Bronchial epithelial cell (primary cell): ENCODE results near the gene TMEM266. TPM values are rescaled to one million over a fixed set of nuclear protein-coding genes. Genes with fewer than 3 reads are reported as not detected.

Experiments used
- DNase-seq: peaks from one replicate; pipeline ENCODE4 v3.0.0-alpha.2; 2010; ENCODE audit warnings: low read depth
- FAIRE-seq: peaks from 2 replicates; lab custom pipeline; 2011; peaks lifted over from hg19 to GRCh38; lab: Jason Lieb, UNC
- H3K27me3 ChIP-seq: 2 replicates; pipeline ENCODE4 v1.5.1; 2011; ENCODE audit warnings: low read length; ENCODE audit not compliant: control insufficient read depth, insufficient read depth
- H3K36me3 ChIP-seq: 2 replicates; pipeline ENCODE4 v1.5.1; 2011; ENCODE audit warnings: low read length; ENCODE audit not compliant: control insufficient read depth, insufficient read depth
- H3K4me3 ChIP-seq: 2 replicates; pipeline ENCODE4 v1.5.1; 2011; ENCODE audit warnings: mild to moderate bottlenecking, low read depth, low read length, control low read depth
- total RNA-seq: library from RNA; depleted of rRNA; stranded (reverse); fragments of >200 nt; gene quantifications from 2 replicates; pipeline ENCODE4 v1.2.1, GENCODE V29; 2014
- TF ChIP-seq, protein P1 (sequence below): IDR thresholded peaks from 2 replicates; pipeline ENCODE4 v1.5.1; 2011; ENCODE audit warnings: mild to moderate bottlenecking, moderate library complexity, low read length, control low read depth, inconsistent platforms; ENCODE audit not compliant: insufficient read depth, severe bottlenecking

TMEM266 gene
- total RNA-seq, 1 donor from 2014 or later, result under 0.01 TPM

DNA sequence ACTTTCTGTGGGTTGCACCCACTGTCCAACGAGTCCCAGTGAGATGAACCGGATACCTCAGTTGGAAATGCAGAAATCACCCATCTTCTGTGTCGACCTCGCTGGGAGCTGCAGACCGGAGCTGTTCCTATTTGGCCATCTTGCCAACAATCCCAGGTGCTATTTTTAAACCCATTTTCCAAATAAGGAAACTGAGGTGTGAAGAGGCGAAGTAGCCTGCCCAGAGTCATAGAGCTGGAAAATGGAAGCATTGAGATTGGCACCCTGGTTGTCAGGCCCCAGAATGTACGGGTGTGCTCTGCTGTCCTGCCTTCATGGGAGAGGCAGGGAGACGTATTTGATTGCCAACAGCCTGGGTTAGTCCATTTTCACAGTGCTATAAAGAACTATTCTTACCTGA is 39.6 kb downstream of the TMEM266 start:
- no peak for DNase-seq
- TF ChIP-seq, protein P1, sequence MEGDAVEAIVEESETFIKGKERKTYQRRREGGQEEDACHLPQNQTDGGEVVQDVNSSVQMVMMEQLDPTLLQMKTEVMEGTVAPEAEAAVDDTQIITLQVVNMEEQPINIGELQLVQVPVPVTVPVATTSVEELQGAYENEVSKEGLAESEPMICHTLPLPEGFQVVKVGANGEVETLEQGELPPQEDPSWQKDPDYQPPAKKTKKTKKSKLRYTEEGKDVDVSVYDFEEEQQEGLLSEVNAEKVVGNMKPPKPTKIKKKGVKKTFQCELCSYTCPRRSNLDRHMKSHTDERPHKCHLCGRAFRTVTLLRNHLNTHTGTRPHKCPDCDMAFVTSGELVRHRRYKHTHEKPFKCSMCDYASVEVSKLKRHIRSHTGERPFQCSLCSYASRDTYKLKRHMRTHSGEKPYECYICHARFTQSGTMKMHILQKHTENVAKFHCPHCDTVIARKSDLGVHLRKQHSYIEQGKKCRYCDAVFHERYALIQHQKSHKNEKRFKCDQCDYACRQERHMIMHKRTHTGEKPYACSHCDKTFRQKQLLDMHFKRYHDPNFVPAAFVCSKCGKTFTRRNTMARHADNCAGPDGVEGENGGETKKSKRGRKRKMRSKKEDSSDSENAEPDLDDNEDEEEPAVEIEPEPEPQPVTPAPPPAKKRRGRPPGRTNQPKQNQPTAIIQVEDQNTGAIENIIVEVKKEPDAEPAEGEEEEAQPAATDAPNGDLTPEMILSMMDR, result no peak
- no peak for FAIRE-seq
- H3K27me3 ChIP-seq, result no peaks in the 10 kb centered on the region
- H3K4me3 ChIP-seq, result no peak overlapping the region
- no peaks in the 10 kb centered on the region for H3K36me3 ChIP-seq

DNA sequence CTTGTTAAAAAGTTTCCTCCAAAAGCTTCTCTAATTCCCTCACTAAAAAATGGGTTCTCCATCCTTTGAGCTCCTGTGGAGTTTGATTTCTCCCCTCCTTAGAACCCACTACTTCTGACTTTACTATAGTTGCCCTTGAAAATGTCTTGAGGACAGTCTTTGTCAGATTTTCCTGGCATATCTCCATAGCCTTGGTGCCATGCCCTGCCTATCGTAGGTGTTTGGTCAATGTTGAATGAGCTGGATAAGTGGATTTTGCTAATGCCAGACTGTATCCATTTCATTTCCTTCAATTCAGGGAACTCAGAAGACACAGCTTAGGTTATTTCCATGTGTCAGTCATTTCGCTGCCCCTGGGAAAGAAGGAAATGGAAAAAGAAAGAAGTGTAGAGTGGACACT is 40.6 kb downstream of the TMEM266 start:
- FAIRE-seq, result no peak

DNA sequence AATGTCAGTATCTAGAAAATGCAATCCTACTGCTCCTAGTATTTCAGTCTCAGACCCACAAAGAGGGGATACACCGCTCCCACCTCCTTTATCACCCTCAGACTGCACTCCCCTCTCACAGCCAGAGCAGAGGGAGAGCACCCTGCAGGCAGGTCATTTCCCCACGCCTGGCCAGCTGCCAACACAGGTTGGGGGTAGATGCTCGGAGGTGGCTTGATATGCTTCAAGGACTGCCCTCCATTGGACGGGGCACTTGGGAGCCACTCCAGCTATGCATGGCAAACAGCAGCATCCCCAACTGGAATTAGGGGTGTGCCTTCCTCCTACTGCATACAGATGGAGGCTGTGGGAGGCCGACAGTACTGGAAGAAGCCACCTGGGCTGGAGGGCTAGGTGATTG is 41.9 kb downstream of the TMEM266 start:
- DNase-seq, result no peak
- TF ChIP-seq, protein P1, result no peak
- FAIRE-seq, result no peak
- H3K27me3 ChIP-seq, result no peaks in the 10 kb centered on the region
- H3K36me3 ChIP-seq, result no peaks in the 10 kb centered on the region
- no peak overlapping the region for H3K4me3 ChIP-seq

More for the DNA sequence above, 40.6 kb downstream of the TMEM266 start:
- Histone ChIP-seq H3K27me3 (no peaks in the 10 kb centered on the region), H3K4me3 (no peak overlapping the region), H3K36me3 (no peaks in the 10 kb centered on the region)
- TF ChIP-seq, protein P1, result no peak
- no peak for DNase-seq

DNA sequence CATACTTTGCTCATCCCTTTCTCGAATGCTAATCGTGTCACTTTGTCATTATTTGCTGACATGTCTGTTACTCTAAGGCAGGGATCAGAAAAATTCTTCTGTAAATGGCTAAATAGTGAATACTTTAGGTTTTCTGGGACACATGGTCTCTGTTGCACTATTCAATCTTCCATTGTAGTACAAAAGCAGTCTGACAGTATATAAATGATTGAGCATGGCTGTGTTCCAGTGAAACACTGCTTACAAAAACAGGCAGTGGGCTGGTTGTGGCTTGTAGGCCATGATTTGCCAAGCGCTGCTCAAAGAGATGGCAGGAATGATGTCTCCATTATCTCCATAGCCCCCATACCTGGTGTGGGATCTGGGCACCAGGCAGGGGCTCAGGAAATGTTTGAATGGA is 45.6 kb downstream of the TMEM266 start:
- DNase-seq (no peak), FAIRE-seq (peak; percentile 66)
- H3K27me3 ChIP-seq, result no peaks in the 10 kb centered on the region
- TF ChIP-seq, protein P1, result no peak
- no peak overlapping the region for H3K4me3 ChIP-seq
- H3K36me3 ChIP-seq, result no peaks in the 10 kb centered on the region

DNA sequence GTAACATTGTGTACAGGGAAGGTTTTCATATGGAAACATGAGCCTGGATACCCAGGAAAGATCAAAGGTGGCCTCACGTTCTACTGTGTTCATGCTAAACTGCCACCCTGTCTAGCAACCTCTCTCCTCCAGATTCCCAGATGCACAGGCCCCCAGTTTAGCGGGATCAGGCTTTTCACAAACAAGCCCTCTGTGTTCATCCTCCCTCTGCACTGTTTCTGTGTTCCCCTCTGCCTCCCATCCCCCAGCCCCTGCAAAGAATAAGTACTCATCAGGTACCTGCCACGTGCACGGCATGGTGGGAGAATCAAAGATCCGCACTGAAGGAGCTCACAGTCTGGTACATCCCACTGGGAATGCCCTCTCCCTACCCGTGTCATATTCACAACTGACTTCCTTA is 46.1 kb downstream of the TMEM266 start:
- H3K27me3 ChIP-seq, result no peaks in the 10 kb centered on the region
- no peak for DNase-seq
- no peak for FAIRE-seq
- TF ChIP-seq, protein P1, result no peak
- H3K4me3 ChIP-seq, result no peak overlapping the region
- H3K36me3 ChIP-seq, result no peaks in the 10 kb centered on the region

DNA sequence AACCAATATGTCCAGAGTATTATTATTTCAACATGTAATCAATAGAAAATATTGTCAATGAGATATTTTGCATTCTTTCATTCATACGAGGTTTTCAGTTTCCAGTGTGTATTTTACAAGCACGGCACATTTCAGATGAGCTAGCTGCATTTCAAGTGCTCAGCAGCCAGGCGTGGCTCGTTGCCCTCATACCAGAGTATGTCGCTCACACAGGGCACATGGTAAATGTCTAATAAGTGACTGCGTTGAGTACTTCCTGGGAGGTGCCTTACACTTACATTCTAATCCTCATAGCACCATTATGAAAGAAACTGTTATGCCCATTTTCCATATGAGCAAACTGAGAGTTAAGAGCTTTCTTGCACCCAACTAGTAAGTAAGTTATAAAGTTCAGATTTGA is 47.4 kb downstream of the TMEM266 start:
- DNase-seq, result peak; percentile 66
- FAIRE-seq, result no peak
- TF ChIP-seq, protein P1, result no peak
- H3K4me3 ChIP-seq, result no peak overlapping the region
- no peaks in the 10 kb centered on the region for H3K27me3 ChIP-seq
- no peaks in the 10 kb centered on the region for H3K36me3 ChIP-seq
